ENCODE measurements around the gene SLC45A3.

DNA sequence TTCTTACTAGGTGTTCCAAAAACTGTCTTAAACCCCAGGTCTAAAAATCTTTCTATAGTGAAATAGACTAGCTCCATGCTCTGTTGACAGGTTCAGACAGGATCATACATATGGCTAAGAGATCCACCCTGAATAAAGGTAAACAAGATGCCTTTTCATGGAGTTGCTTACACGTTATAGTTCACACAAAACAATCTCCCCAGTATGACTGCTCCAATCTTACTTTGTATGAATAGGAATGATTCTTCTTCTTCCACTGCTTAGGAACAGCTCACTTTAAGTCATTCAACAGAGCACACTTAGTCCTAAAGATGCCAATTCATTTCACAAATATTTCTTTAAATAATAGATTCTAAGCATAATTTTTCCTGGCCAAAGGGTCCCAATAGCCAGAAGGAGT is 64.5 kb downstream of the SLC45A3 start:
- TF ChIP-seq, protein P1, sequence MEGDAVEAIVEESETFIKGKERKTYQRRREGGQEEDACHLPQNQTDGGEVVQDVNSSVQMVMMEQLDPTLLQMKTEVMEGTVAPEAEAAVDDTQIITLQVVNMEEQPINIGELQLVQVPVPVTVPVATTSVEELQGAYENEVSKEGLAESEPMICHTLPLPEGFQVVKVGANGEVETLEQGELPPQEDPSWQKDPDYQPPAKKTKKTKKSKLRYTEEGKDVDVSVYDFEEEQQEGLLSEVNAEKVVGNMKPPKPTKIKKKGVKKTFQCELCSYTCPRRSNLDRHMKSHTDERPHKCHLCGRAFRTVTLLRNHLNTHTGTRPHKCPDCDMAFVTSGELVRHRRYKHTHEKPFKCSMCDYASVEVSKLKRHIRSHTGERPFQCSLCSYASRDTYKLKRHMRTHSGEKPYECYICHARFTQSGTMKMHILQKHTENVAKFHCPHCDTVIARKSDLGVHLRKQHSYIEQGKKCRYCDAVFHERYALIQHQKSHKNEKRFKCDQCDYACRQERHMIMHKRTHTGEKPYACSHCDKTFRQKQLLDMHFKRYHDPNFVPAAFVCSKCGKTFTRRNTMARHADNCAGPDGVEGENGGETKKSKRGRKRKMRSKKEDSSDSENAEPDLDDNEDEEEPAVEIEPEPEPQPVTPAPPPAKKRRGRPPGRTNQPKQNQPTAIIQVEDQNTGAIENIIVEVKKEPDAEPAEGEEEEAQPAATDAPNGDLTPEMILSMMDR (IDR thresholded peaks at IDR 0.05 in 4 of 5, conservative IDR thresholded peaks at IDR 0.05 in 1 of 5): no peak
- TF ChIP-seq POLR2A (IDR thresholded peaks at IDR 0.05): no peak
